ENCODE results near the gene ATF2.

ATF2 gene

GRCh38 chr2:175037941-175038340 lies 130.1 kb downstream of the ATF2 start:
- Histone ChIP-seq H3K4me1 (ENCODE audit: control insufficient read depth in 1 of 2, insufficient read depth in 2 of 2, low read length in 2 of 2) (no peaks in the 10 kb centered on the region), H3K9me3 (ENCODE audit: control insufficient read depth in 1 of 2, low read length in 2 of 2) (no peaks in the 10 kb centered on the region), H3K27ac (ENCODE audit: low read depth, low read length) (no peak overlapping the region), H3K4me3 (ENCODE audit: low read depth in 1 of 2, low read length in 2 of 2) (no peak overlapping the region), H3K9ac (ENCODE audit: low read depth in 1 of 2, low read length in 2 of 2) (no peak overlapping the region), H3K27me3 (ENCODE audit: control insufficient read depth in 1 of 2, insufficient read depth in 2 of 2, low read length in 2 of 2) (no peaks in the 10 kb centered on the region), H3K36me3 (ENCODE audit: control insufficient read depth in 1 of 2, insufficient read depth in 2 of 2, low read length in 2 of 2) (no peaks in the 10 kb centered on the region)

- Histone ChIP-seq H3K4me1 (ENCODE audit: control insufficient read depth in 1 of 2, insufficient read depth in 2 of 2, low read length in 2 of 2) (no peaks in the 10 kb centered on the region), H3K9me3 (ENCODE audit: control insufficient read depth in 1 of 2, low read length in 2 of 2) (no peaks in the 10 kb centered on the region), H3K27me3 (ENCODE audit: control insufficient read depth in 1 of 2, insufficient read depth in 2 of 2, low read length in 2 of 2) (no peaks in the 10 kb centered on the region), H3K36me3 (ENCODE audit: control insufficient read depth in 1 of 2, insufficient read depth in 2 of 2, low read length in 2 of 2) (no peaks in the 10 kb centered on the region), H3K4me3 (ENCODE audit: low read depth in 1 of 2, low read length in 2 of 2) (no peak overlapping the region), H3K27ac (ENCODE audit: low read depth, low read length) (no peak overlapping the region), H3K9ac (ENCODE audit: low read depth in 1 of 2, low read length in 2 of 2) (no peak overlapping the region)
Measured at GRCh38 chr2:175036582-175037018, 131.4 kb downstream of the ATF2 start.

GRCh38 chr2:175035806-175036205 lies 132.2 kb downstream of the ATF2 start:
- no peaks in the 10 kb centered on the region for H3K9me3 ChIP-seq (ENCODE audit: control insufficient read depth in 1 of 2, low read length in 2 of 2)
- no peak overlapping the region for H3K9ac ChIP-seq (ENCODE audit: low read depth in 1 of 2, low read length in 2 of 2)
- no peak overlapping the region for H3K4me3 ChIP-seq (ENCODE audit: low read depth in 1 of 2, low read length in 2 of 2)
- no peak overlapping the region for H3K27ac ChIP-seq (ENCODE audit: low read depth, low read length)
- H3K27me3 ChIP-seq (ENCODE audit: control insufficient read depth in 1 of 2, insufficient read depth in 2 of 2, low read length in 2 of 2), result no peaks in the 10 kb centered on the region
- H3K4me1 ChIP-seq (ENCODE audit: control insufficient read depth in 1 of 2, insufficient read depth in 2 of 2, low read length in 2 of 2), result peaks cover 0 to 2% of the 10 kb centered on the region in 2 donors
- no peaks in the 10 kb centered on the region for H3K36me3 ChIP-seq (ENCODE audit: control insufficient read depth in 1 of 2, insufficient read depth in 2 of 2, low read length in 2 of 2)

GRCh38 chr2:175034716-175035115 lies 133.3 kb downstream of the ATF2 start:
- no peaks in the 10 kb centered on the region for H3K36me3 ChIP-seq (ENCODE audit: control insufficient read depth in 1 of 2, insufficient read depth in 2 of 2, low read length in 2 of 2)
- peaks cover 0 to 6% of the 10 kb centered on the region in 2 donors for H3K4me1 ChIP-seq (ENCODE audit: control insufficient read depth in 1 of 2, insufficient read depth in 2 of 2, low read length in 2 of 2)
- H3K4me3 ChIP-seq (ENCODE audit: low read depth in 1 of 2, low read length in 2 of 2), result no peak overlapping the region
- H3K27ac ChIP-seq (ENCODE audit: low read depth, low read length), result no peak overlapping the region
- no peaks in the 10 kb centered on the region for H3K27me3 ChIP-seq (ENCODE audit: control insufficient read depth in 1 of 2, insufficient read depth in 2 of 2, low read length in 2 of 2)
- no peak overlapping the region for H3K9ac ChIP-seq (ENCODE audit: low read depth in 1 of 2, low read length in 2 of 2)
- no peaks in the 10 kb centered on the region for H3K9me3 ChIP-seq (ENCODE audit: control insufficient read depth in 1 of 2, low read length in 2 of 2)

GRCh38 chr2:175030380-175031271 lies 137.4 kb downstream of the ATF2 start:
- Histone ChIP-seq H3K36me3 (ENCODE audit: control insufficient read depth in 1 of 2, insufficient read depth in 2 of 2, low read length in 2 of 2) (no peaks in the 10 kb centered on the region), H3K9ac (ENCODE audit: low read depth in 1 of 2, low read length in 2 of 2) (no peak overlapping the region), H3K4me1 (ENCODE audit: control insufficient read depth in 1 of 2, insufficient read depth in 2 of 2, low read length in 2 of 2) (peaks cover 0 to 6% of the 10 kb centered on the region in 2 donors), H3K4me3 (ENCODE audit: low read depth in 1 of 2, low read length in 2 of 2) (no peak overlapping the region), H3K27ac (ENCODE audit: low read depth, low read length) (no peak overlapping the region), H3K9me3 (ENCODE audit: control insufficient read depth in 1 of 2, low read length in 2 of 2) (no peaks in the 10 kb centered on the region), H3K27me3 (ENCODE audit: control insufficient read depth in 1 of 2, insufficient read depth in 2 of 2, low read length in 2 of 2) (no peaks in the 10 kb centered on the region)

- H3K4me1 ChIP-seq (ENCODE audit: control insufficient read depth in 1 of 2, insufficient read depth in 2 of 2, low read length in 2 of 2), result peaks cover 0 to 9% of the 10 kb centered on the region in 2 donors
- H3K4me3 ChIP-seq (ENCODE audit: low read depth in 1 of 2, low read length in 2 of 2), result no peak overlapping the region
- H3K27me3 ChIP-seq (ENCODE audit: control insufficient read depth in 1 of 2, insufficient read depth in 2 of 2, low read length in 2 of 2), result no peaks in the 10 kb centered on the region
- H3K9ac ChIP-seq (ENCODE audit: low read depth in 1 of 2, low read length in 2 of 2), result no peak overlapping the region
- H3K27ac ChIP-seq (ENCODE audit: low read depth, low read length), result no peak overlapping the region
- H3K9me3 ChIP-seq (ENCODE audit: control insufficient read depth in 1 of 2, low read length in 2 of 2), result no peaks in the 10 kb centered on the region
- no peaks in the 10 kb centered on the region for H3K36me3 ChIP-seq (ENCODE audit: control insufficient read depth in 1 of 2, insufficient read depth in 2 of 2, low read length in 2 of 2)
Measured at GRCh38 chr2:175027755-175028154, 140.2 kb downstream of the ATF2 start.

GRCh38 chr2:175026385-175026784 lies 141.6 kb downstream of the ATF2 start:
- Histone ChIP-seq H3K4me1 (ENCODE audit: control insufficient read depth in 1 of 2, insufficient read depth in 2 of 2, low read length in 2 of 2) (peaks cover 0 to 9% of the 10 kb centered on the region in 2 donors), H3K4me3 (ENCODE audit: low read depth in 1 of 2, low read length in 2 of 2) (no peak overlapping the region), H3K27me3 (ENCODE audit: control insufficient read depth in 1 of 2, insufficient read depth in 2 of 2, low read length in 2 of 2) (no peaks in the 10 kb centered on the region), H3K9me3 (ENCODE audit: control insufficient read depth in 1 of 2, low read length in 2 of 2) (no peaks in the 10 kb centered on the region), H3K36me3 (ENCODE audit: control insufficient read depth in 1 of 2, insufficient read depth in 2 of 2, low read length in 2 of 2) (no peaks in the 10 kb centered on the region), H3K27ac (ENCODE audit: low read depth, low read length) (no peak overlapping the region), H3K9ac (ENCODE audit: low read depth in 1 of 2, low read length in 2 of 2) (no peak overlapping the region)

- H3K9ac ChIP-seq (ENCODE audit: low read depth in 1 of 2, low read length in 2 of 2), result no peak overlapping the region
- no peak overlapping the region for H3K27ac ChIP-seq (ENCODE audit: low read depth, low read length)
- no peak overlapping the region for H3K4me3 ChIP-seq (ENCODE audit: low read depth in 1 of 2, low read length in 2 of 2)
- H3K27me3 ChIP-seq (ENCODE audit: control insufficient read depth in 1 of 2, insufficient read depth in 2 of 2, low read length in 2 of 2), result no peaks in the 10 kb centered on the region
- H3K9me3 ChIP-seq (ENCODE audit: control insufficient read depth in 1 of 2, low read length in 2 of 2), result no peaks in the 10 kb centered on the region
- H3K36me3 ChIP-seq (ENCODE audit: control insufficient read depth in 1 of 2, insufficient read depth in 2 of 2, low read length in 2 of 2), result no peaks in the 10 kb centered on the region
- peaks cover 0 to 9% of the 10 kb centered on the region in 2 donors for H3K4me1 ChIP-seq (ENCODE audit: control insufficient read depth in 1 of 2, insufficient read depth in 2 of 2, low read length in 2 of 2)
Measured at GRCh38 chr2:175025946-175026345, 142.1 kb downstream of the ATF2 start.

GRCh38 chr2:175025233-175025632 lies 142.8 kb downstream of the ATF2 start:
- Histone ChIP-seq H3K9me3 (ENCODE audit: control insufficient read depth in 1 of 2, low read length in 2 of 2) (no peaks in the 10 kb centered on the region), H3K36me3 (ENCODE audit: control insufficient read depth in 1 of 2, insufficient read depth in 2 of 2, low read length in 2 of 2) (no peaks in the 10 kb centered on the region), H3K27ac (ENCODE audit: low read depth, low read length) (no peak overlapping the region), H3K4me3 (ENCODE audit: low read depth in 1 of 2, low read length in 2 of 2) (no peak overlapping the region), H3K4me1 (ENCODE audit: control insufficient read depth in 1 of 2, insufficient read depth in 2 of 2, low read length in 2 of 2) (peaks cover 0 to 4% of the 10 kb centered on the region in 2 donors), H3K9ac (ENCODE audit: low read depth in 1 of 2, low read length in 2 of 2) (no peak overlapping the region), H3K27me3 (ENCODE audit: control insufficient read depth in 1 of 2, insufficient read depth in 2 of 2, low read length in 2 of 2) (no peaks in the 10 kb centered on the region)

GRCh38 chr2:175022923-175023322 lies 145.1 kb downstream of the ATF2 start:
- H3K36me3 ChIP-seq (ENCODE audit: control insufficient read depth in 1 of 2, insufficient read depth in 2 of 2, low read length in 2 of 2), result no peaks in the 10 kb centered on the region
- no peak overlapping the region for H3K9ac ChIP-seq (ENCODE audit: low read depth in 1 of 2, low read length in 2 of 2)
- no peak overlapping the region for H3K4me3 ChIP-seq (ENCODE audit: low read depth in 1 of 2, low read length in 2 of 2)
- H3K27me3 ChIP-seq (ENCODE audit: control insufficient read depth in 1 of 2, insufficient read depth in 2 of 2, low read length in 2 of 2), result no peaks in the 10 kb centered on the region
- H3K9me3 ChIP-seq (ENCODE audit: control insufficient read depth in 1 of 2, low read length in 2 of 2), result no peaks in the 10 kb centered on the region
- peaks cover 0 to 4% of the 10 kb centered on the region in 2 donors for H3K4me1 ChIP-seq (ENCODE audit: control insufficient read depth in 1 of 2, insufficient read depth in 2 of 2, low read length in 2 of 2)
- no peak overlapping the region for H3K27ac ChIP-seq (ENCODE audit: low read depth, low read length)
